ENCODE results near the gene ANKRD12. TPM values are rescaled to one million over a fixed set of nuclear protein-coding genes. Genes with fewer than 3 reads are reported as not detected.

ANKRD12 gene
- total and polyA plus RNA-seq, 2 experiments from 2014 or later, result 23.9 to 92.4 TPM

GRCh38 chr18:9188359-9189231 lies 52.0 kb downstream of the ANKRD12 start (continued):
- TF ChIP-seq ZNF462 (CRISPR knock-in tag; IDR thresholded peaks at IDR 0.05) (no peak), JUNB (IDR thresholded peaks at IDR 0.05; ENCODE audit: unreplicated experiment) (no peak)

- Mint-ChIP-seq H3K36me3 (ENCODE audit: low read depth) (peaks cover 3% of the 10 kb centered on the region; the same call in 1 of the 3 replicates), H3K4me3 (no peak overlapping the region), H3K27ac (no peak overlapping the region), H3K9me3 (no peaks in the 10 kb centered on the region), H3K4me1 (peaks cover 10% of the 10 kb centered on the region; the same call in 2 of the 3 replicates), H3K27me3 (ENCODE audit: insufficient read depth, low read depth, poor library complexity) (peaks cover 3% of the 10 kb centered on the region)
- Histone ChIP-seq H3K36me3 (ENCODE audit: insufficient read depth) (no peaks in the 10 kb centered on the region), H3K4me3 (no peak overlapping the region), H3F3A (replicated peaks; ENCODE audit: low read depth) (no peaks in the 10 kb centered on the region), H4K20me1 (replicated peaks; ENCODE audit: insufficient read depth) (no peaks in the 10 kb centered on the region), H3K4me1 (ENCODE audit: insufficient read depth) (no peaks in the 10 kb centered on the region), H3K79me2 (replicated peaks; ENCODE audit: insufficient read depth) (no peaks in the 10 kb centered on the region), H2AFZ (no peak overlapping the region), H3K27me3 (ENCODE audit: insufficient read depth) (no peaks in the 10 kb centered on the region), H3K4me2 (no peak overlapping the region), H3K27ac (ENCODE audit: low read depth) (no peak overlapping the region), H3K9me2 (ENCODE audit: insufficient read depth) (no peaks in the 10 kb centered on the region)
- DNase-seq (ENCODE audit: low spot score), result no peak
- ATAC-seq, result no peak
- no peak for TF ChIP-seq REST (IDR thresholded peaks at IDR 0.05; ENCODE audit: unreplicated experiment)
- TF ChIP-seq STAT1 (IDR thresholded peaks at IDR 0.05; ENCODE audit: unreplicated experiment), result no peak
- TF ChIP-seq NANOG (IDR thresholded peaks at IDR 0.05; ENCODE audit: borderline replicate concordance), result no peak
- TF ChIP-seq CTCF (conservative IDR thresholded peaks at IDR 0.05; ENCODE audit: low read depth in 2 of 2), result no peak
- TF ChIP-seq ETS1 (IDR thresholded peaks at IDR 0.05), result no peak
- TF ChIP-seq POLR2AphosphoS5 (IDR thresholded peaks at IDR 0.05; ENCODE audit: low read depth), result no peak
Observed at GRCh38 chr18:9189491-9189890, 52.9 kb downstream of the ANKRD12 start.
